AG04450 (cell line): ENCODE data around the gene DBNDD1. TPM values are rescaled to one million over a fixed set of nuclear protein-coding genes. Genes with fewer than 3 reads are reported as not detected.

Experiments
- CTCF ChIA-PET: fragments of 300-600, 350-600 bp; formaldehyde crosslinking; extraction: SDS; loops from one replicate; lab custom pipeline; 2022; ENCODE audit warnings: antibody characterized with exemption, inconsistent platforms; lab: Charles Lee
- POLR2A ChIA-PET: fragments of 350-600 bp; formaldehyde crosslinking; extraction: SDS; loops from one replicate; lab custom pipeline; 2021; ENCODE audit warnings: antibody characterized with exemption, inconsistent platforms; lab: Yijun Ruan, JAX
- DNase-seq: peaks from one replicate; pipeline ENCODE4 v3.0.0-alpha.2; 2011; ENCODE audit warnings: low read depth, low spot score
- H3K27ac ChIP-seq: one replicate; pipeline ENCODE4 v1.5.1; 2012; ENCODE audit warnings: low read depth, low read length, control low read depth
- H3K27me3 ChIP-seq: one replicate; pipeline ENCODE4 v1.6.0; 2012; ENCODE audit warnings: low read length; ENCODE audit not compliant: control insufficient read depth, insufficient read depth
- H3K4me3 ChIP-seq: 2 replicates; pipeline ENCODE4 v1.5.1; 2011; ENCODE audit warnings: mild to moderate bottlenecking, low read depth, low read length, control low read depth
- H3K9me3 ChIP-seq: 2 replicates; pipeline ENCODE4 v1.5.1; 2012; ENCODE audit warnings: low read length; ENCODE audit not compliant: control insufficient read depth, insufficient read depth
- polyA plus RNA-seq: library from polyadenylated mRNA; depleted of rRNA; stranded (reverse); fragments of >200 nt; gene quantifications from 2 replicates; pipeline ENCODE4 v1.2.3, GENCODE V29; 2011
- TF ChIP-seq, protein P1 (sequence below): IDR thresholded peaks from 2 replicates; pipeline ENCODE4 v1.5.1; 2011; ENCODE audit warnings: low read depth, low read length, control low read depth, inconsistent platforms

Gene DBNDD1
- polyA plus RNA-seq, 1 experiment, result 9.2 TPM

DNA sequence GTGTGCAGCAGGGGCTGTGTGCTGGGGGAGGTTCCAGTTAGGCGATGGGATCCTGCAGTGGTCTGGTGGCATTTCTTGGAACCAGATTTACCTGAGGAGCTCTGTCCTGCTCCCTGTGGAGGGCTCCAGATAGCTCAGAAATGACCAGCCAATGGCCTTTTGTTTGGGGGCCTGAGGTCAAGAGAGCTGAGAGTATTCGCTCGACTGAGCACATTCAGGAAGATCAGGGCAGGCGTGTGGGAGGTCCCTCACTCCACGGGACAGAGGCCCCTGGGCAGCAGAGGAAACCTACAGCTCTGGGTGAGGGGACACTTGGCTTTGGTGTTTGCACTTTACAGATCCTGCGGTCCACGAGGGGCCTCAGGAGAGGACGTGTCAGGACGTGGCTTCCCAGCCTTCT is 52.5 kb downstream of the DBNDD1 start:
- Histone ChIP-seq H3K4me3 (no peak overlapping the region), H3K9me3 (peaks cover 11% of the 10 kb centered on the region), H3K27ac (no peak overlapping the region), H3K27me3 (no peaks in the 10 kb centered on the region)
- ChIA-PET POLR2A (no interaction called here), CTCF (no interaction called here)
- DNase-seq, result no peak
- TF ChIP-seq, protein P1, sequence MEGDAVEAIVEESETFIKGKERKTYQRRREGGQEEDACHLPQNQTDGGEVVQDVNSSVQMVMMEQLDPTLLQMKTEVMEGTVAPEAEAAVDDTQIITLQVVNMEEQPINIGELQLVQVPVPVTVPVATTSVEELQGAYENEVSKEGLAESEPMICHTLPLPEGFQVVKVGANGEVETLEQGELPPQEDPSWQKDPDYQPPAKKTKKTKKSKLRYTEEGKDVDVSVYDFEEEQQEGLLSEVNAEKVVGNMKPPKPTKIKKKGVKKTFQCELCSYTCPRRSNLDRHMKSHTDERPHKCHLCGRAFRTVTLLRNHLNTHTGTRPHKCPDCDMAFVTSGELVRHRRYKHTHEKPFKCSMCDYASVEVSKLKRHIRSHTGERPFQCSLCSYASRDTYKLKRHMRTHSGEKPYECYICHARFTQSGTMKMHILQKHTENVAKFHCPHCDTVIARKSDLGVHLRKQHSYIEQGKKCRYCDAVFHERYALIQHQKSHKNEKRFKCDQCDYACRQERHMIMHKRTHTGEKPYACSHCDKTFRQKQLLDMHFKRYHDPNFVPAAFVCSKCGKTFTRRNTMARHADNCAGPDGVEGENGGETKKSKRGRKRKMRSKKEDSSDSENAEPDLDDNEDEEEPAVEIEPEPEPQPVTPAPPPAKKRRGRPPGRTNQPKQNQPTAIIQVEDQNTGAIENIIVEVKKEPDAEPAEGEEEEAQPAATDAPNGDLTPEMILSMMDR, result no peak

DNA sequence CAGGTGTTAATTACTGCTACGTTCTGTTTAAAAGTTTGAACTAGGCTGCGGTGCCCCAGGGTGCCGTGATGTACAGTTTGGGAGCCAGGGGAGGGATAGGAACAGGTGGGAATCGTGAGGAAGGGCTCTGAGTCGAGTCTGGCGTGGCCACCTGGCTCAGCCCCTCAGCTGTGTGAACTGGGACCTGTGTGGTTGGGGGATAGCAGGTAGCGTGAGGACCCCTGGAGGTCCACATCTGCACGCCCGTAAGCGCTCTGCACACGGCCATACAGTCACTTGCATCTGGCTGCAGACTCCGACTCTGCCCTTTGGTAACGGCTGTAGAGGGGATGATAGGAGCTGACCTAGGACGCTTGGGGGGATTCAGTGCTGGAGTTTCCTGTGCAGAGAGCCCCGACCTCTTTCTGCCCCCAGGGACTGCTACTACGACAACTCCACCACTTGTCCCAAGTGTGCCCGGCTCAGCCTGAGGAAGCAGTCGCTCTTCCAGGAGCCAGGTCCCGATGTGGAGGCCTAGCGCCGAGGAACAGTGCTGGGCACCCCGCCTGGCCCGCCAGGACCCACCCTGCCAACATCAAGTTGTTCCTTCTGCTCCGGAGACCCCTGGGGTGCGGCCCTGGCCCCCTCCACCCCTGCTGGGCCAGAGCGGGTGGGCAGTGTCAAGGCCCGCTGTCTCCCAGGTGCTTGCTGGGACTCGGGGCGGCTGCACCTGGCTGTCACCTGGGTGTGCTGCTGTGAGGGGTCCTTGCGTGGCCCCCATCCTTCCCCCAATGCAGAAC is 53.6 kb downstream of the DBNDD1 start:
- H3K27me3 ChIP-seq, result no peaks in the 10 kb centered on the region
- no peak for DNase-seq
- CTCF ChIA-PET, result interaction anchor here (0.6 kb wide), 1 partner anchor 59 kb away, joined by 6 read pairs; no protein-coding TSS in a partner anchor
- H3K27ac ChIP-seq, result no peak overlapping the region
- H3K4me3 ChIP-seq, result no peak overlapping the region
- peaks cover under 1% of the 10 kb centered on the region; the same call in 1 of the 2 replicates for H3K9me3 ChIP-seq
- POLR2A ChIA-PET, result interaction anchor here (1.0 kb wide), 1 partner anchor 44 kb away, joined by 3 read pairs; no protein-coding TSS in a partner anchor
- TF ChIP-seq, protein P1, result no peak

DNA sequence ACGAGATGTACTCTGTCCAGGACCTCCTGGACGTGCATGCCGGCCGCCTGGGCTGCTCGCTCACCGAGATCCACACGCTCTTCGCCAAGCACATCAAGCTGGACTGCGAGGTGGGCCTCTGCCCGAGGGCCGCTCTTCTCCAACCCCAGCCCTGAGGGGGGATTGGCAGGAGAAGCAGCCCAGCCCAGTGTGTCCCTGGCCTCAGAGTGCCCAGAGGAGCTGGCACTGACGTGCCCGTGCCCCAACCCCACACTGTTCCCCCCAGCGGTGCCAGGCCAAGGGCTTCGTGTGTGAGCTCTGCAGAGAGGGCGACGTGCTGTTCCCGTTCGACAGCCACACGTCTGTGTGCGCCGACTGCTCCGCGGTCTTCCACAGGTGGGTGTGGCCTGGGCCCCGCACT is 55.1 kb downstream of the DBNDD1 start:
- TF ChIP-seq, protein P1, result no peak
- CTCF ChIA-PET, result no interaction called here

DNA sequence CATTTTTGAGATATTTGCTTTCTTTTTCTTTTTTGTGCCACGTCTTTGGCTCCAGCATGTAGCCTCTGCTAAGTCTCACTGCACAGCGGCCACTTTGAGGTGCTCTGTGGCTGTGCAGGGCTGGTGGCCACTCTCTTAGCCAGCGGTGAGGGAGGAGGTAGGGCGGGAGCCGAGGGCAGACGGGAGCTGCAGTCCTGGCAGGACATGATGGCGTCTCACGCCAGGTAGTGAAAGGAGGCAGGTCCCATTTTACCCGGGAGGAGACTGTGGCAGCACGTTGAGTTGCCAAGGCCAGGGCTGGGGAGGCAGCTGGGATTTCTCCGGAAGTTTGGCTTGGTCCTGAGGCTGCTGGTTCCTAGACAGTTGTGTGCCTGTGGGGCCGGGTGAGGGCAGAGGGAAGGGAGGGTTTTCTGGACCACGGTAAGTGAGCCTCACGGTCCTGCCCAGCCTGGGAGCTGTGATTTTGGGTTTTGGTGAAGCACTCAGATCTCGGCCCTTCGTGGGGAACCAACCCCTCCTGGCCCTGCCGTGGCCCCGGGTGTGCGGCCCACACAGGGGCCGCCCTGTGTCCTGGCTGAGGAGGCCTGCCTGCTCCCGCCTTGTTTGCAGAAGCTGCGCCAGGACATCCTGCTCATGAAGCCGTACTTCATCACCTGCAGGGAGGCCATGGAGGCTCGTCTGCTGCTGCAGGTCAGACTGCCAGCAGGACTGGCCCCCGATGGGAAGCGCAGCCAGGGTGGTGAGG is 56.3 kb downstream of the DBNDD1 start:
- H3K9me3 ChIP-seq, result no peaks in the 10 kb centered on the region; the same call in 1 of the 2 replicates
- no peaks in the 10 kb centered on the region for H3K27me3 ChIP-seq
- ChIA-PET CTCF (no interaction called here), POLR2A (no interaction called here)
- TF ChIP-seq, protein P1, result no peak
- H3K4me3 ChIP-seq, result no peak overlapping the region
- H3K27ac ChIP-seq, result no peak overlapping the region
- DNase-seq, result no peak

More for the DNA sequence above, 55.1 kb downstream of the DBNDD1 start:
- Histone ChIP-seq H3K4me3 (no peak overlapping the region), H3K9me3 (no peaks in the 10 kb centered on the region; the same call in 1 of the 2 replicates), H3K27ac (no peak overlapping the region), H3K27me3 (no peaks in the 10 kb centered on the region)
- POLR2A ChIA-PET, result no interaction called here
- no peak for DNase-seq

DNA sequence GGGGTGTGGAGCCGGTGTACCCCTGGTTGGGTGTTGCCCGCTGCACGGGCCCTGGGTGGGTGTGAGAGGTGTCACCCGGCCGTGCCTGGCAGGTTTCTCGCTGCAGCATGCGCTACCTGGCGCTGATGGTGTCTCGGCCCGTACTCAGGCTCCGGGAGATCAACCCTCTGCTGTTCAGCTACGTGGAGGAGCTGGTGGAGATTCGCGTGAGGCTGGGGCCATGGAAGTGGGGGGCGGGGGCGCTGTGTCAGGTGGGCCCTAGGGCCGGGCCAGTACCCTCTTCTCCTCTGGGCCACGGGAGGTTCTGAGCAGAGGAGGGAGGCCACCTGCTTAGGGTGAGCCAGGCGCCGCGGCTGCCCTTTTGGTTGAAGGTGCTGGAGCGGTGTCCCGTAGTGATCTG is 57.3 kb downstream of the DBNDD1 start:
- Histone ChIP-seq H3K27ac (no peak overlapping the region), H3K4me3 (no peak overlapping the region), H3K9me3 (no peaks in the 10 kb centered on the region; the same call in 1 of the 2 replicates), H3K27me3 (no peaks in the 10 kb centered on the region)
- ChIA-PET POLR2A (no interaction called here), CTCF (no interaction called here)
- no peak for DNase-seq
- TF ChIP-seq, protein P1, result no peak
